Right lobe of liver (tissue), 6 donors: ENCODE measurements around the gene STX11. TPM values are rescaled to one million over a fixed set of nuclear protein-coding genes. Genes with fewer than 3 reads are reported as not detected.

ENCODE experiments used
- ATAC-seq, 4 donors: fragments of 200-7000 bp; cut with Tn5 transposase; one replicate each; pipeline ENCODE4 v1.9.1; 2020; ENCODE audit warnings: mild to moderate bottlenecking in 4 of 4, moderate library complexity in 4 of 4
- DNase-seq, 3 donors: peaks; one replicate each; pipeline ENCODE4 v3.0.0-alpha.2; 2020
- H3K27ac ChIP-seq, 3 donors: fragments of 200-600 bp; one replicate each; pipeline ENCODE4 v1.8.0; 2022
- H3K27me3 ChIP-seq, 2 donors: fragments of 200-600 bp; one replicate each; pipeline ENCODE4 v1.8.0; 2022
- H3K36me3 ChIP-seq, 4 donors: fragments of 200-600 bp; sonication (generic) in 1 of 4; one replicate each; pipeline versions ENCODE4 v1.5.1 to v1.8.0; 2017 to 2022; ENCODE audit warnings: control low read depth in 1 of 4
- H3K4me1 ChIP-seq, 4 donors: fragments of 200-600 bp; sonication (generic) in 1 of 4; one replicate each; pipeline versions ENCODE4 v1.5.1 to v1.8.0; 2017 to 2022; ENCODE audit warnings: control low read depth in 1 of 4
- H3K4me3 ChIP-seq, 3 donors: fragments of 200-600 bp; one replicate each; pipeline ENCODE4 v1.8.0; 2022
- H3K9me3 ChIP-seq, 4 donors: fragments of 200-600 bp; sonication (generic) in 1 of 4; one replicate each; pipeline versions ENCODE4 v1.5.1 to v1.8.0; 2017 to 2022; ENCODE audit warnings: control low read depth in 1 of 4
- POLR2A ChIP-seq: fragments of 450-650 bp; IDR thresholded peaks from one replicate; pipeline ENCODE4 v1.6.1; 2017; ENCODE audit warnings: antibody characterized with exemption, mild to moderate bottlenecking
- WGBS: methylation state at CpG from one replicate; pipeline ENCODE4 v1.1.6; 2018; ENCODE audit warnings: low coverage, low lambda C conversion rate; ENCODE audit not compliant: insufficient coverage; ENCODE audit errors: missing lambda C conversion rate; 5-methylcytosine and 5-hydroxymethylcytosine counted together
- intact Hi-C, 2 donors: fragments of 100-400 bp; cut with DNase I; formaldehyde crosslinking; loops; one replicate each; pipeline versions ENCODE4 v1.11.2 to v1.14.1; 2022
- total RNA-seq, 6 experiments: library from RNA; depleted of rRNA in 2 of 6; stranded (reverse); fragments of >200 nt in 2 of 6; fragmentation: NEBNext Ultra II Directional in 3 of 6; extraction: Animal tissue kit (Norgen Biotek cat#: 25700) in 3 of 6; gene quantifications; one replicate each; pipeline versions ENCODE4 v1.1.0 to v1.2.4, GENCODE V29; 2016 to 2023
- TF ChIP-seq, protein P1 (sequence below), 4 donors: fragments of 200-600 bp in 3 of 4; fragments of 450-650 bp in 1 of 4; IDR thresholded peaks; one replicate each; pipeline versions ENCODE4 v1.5.1 to v1.8.0; 2016 to 2022; ENCODE audit warnings: antibody characterized with exemption in 4 of 4, mild to moderate bottlenecking in 2 of 4
- donor health status: DM: no; HTN: yes; CAD: no.
- donor health status: DM: no; HTN: no; CAD: no.
- donor health status: DM: no; HTN: no; CAD: no.
- donor health status: DM: no; HTN: yes; CAD: no.
- donor health status: DM: no; HTN: yes; CAD: no.

STX11 gene
- total RNA-seq, 6 experiments from 2014 or later, result 0.86 to 7.4 (median 4.1) TPM

DNA sequence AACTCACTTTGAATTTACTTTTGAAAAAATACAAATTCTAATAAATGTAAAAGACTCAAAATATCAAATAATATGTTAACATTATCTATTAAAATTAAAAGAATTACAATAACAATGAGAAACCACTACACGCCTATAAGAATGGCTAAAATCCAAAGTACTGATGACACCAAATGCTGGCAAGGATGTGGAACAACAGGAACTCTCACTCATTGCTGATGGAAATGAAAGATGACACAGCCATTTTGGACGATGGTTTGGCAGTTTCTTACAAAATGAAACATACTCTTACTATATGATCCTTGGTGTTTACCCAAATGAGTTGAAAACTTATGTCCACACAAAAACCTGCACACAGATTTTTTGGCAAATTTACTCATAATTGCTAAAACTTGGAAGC is 15.6 kb upstream of the STX11 start:
- H3K9me3 ChIP-seq, result no peaks in the 10 kb centered on the region
- no peaks in the 10 kb centered on the region for H3K4me1 ChIP-seq
- H3K27ac ChIP-seq, result no peak overlapping the region
- ATAC-seq (no peak), DNase-seq (no peak)
- WGBS, result 48% methylated on average over 2 of the region's 2 CpGs
- no peaks in the 10 kb centered on the region for H3K27me3 ChIP-seq
- no peak for TF ChIP-seq POLR2A
- TF ChIP-seq, protein P1, sequence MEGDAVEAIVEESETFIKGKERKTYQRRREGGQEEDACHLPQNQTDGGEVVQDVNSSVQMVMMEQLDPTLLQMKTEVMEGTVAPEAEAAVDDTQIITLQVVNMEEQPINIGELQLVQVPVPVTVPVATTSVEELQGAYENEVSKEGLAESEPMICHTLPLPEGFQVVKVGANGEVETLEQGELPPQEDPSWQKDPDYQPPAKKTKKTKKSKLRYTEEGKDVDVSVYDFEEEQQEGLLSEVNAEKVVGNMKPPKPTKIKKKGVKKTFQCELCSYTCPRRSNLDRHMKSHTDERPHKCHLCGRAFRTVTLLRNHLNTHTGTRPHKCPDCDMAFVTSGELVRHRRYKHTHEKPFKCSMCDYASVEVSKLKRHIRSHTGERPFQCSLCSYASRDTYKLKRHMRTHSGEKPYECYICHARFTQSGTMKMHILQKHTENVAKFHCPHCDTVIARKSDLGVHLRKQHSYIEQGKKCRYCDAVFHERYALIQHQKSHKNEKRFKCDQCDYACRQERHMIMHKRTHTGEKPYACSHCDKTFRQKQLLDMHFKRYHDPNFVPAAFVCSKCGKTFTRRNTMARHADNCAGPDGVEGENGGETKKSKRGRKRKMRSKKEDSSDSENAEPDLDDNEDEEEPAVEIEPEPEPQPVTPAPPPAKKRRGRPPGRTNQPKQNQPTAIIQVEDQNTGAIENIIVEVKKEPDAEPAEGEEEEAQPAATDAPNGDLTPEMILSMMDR (IDR thresholded peaks at IDR 0.05), result no peak
- H3K36me3 ChIP-seq, result no peaks in the 10 kb centered on the region
- H3K4me3 ChIP-seq, result no peak overlapping the region
- intact Hi-C loops, result no loop called here

DNA sequence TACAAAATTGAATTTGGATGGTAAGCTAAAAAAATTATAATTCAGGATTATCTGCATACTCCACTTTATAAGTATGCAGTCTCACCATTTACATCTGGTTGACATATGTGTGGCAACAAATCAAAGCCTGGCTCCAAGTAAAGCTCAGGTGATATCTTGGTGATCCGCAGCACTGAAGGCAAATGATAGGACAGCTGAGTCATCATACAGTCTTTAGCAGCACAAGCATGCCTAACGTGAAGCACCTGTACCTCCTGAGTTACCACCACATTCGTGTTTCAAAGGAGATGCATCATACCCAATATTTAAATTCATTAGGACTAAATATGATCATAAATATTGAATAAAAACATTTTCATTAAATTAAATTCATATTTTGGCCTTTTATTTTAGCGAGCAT is 11.8 kb upstream of the STX11 start:
- intact Hi-C loops, result no loop called here
- DNase-seq, result no peak
- WGBS, result 80% methylated on average over 4 of the region's 4 CpGs

DNA sequence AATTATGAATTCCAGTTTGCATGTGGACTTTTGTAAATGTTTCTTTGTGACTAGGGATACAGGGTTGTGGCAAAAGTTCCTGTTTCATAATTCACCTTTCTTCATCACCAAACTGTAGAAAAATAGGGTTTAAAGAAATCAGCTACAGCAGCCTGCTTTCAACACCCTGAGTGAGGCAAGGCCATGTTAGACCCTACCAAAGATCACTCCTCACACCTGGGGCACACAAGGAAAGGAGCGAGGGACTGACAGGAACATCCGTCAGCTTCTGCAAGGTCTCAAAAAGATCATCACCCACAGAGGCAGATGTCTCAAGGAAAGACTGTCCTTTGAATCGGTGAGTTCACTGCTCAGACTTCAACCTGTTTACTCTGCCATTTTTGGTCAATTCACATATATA is 10.5 kb upstream of the STX11 start:
- TF ChIP-seq, protein P1 (IDR thresholded peaks at IDR 0.05), result no peak
- TF ChIP-seq POLR2A, result no peak
- H3K9me3 ChIP-seq, result no peaks in the 10 kb centered on the region
- H3K36me3 ChIP-seq, result no peaks in the 10 kb centered on the region
- H3K27ac ChIP-seq, result no peak overlapping the region
- intact Hi-C loops, result no loop called here
- no peaks in the 10 kb centered on the region for H3K27me3 ChIP-seq
- 69% methylated on average over 2 of the region's 3 CpGs for WGBS
- ATAC-seq (no peak), DNase-seq (no peak)
- H3K4me3 ChIP-seq, result no peak overlapping the region
- H3K4me1 ChIP-seq, result peaks cover 0 to 4% (median 0%) of the 10 kb centered on the region in 4 donors

More for the DNA sequence above, 11.8 kb upstream of the STX11 start:
- H3K4me3 ChIP-seq, result no peak overlapping the region
- no peak overlapping the region for H3K27ac ChIP-seq
- no peaks in the 10 kb centered on the region for H3K4me1 ChIP-seq
- no peaks in the 10 kb centered on the region for H3K27me3 ChIP-seq
- no peaks in the 10 kb centered on the region for H3K36me3 ChIP-seq
- ATAC-seq, result no peak
- no peak for TF ChIP-seq POLR2A
- TF ChIP-seq, protein P1 (IDR thresholded peaks at IDR 0.05), result no peak
- H3K9me3 ChIP-seq, result no peaks in the 10 kb centered on the region

DNA sequence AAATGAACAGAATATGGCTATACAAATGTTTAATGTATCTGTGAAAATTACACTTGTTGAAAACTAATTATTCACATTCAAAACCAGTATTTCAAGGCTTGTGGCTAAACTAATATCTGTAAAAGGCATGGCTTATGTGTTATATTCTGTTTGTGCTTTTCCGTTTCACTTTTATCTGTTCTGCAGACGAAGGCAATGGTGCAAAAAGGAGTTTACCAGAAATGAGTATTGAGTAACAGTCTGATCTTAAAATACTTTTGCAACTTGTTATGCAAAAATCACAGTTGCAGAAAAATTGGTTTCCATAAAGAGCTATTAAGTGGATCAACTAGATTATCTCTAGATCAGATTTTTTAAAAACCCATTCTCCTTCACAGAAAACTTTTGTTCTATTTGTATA is 9.4 kb upstream of the STX11 start:
- no peaks in the 10 kb centered on the region for H3K9me3 ChIP-seq
- ATAC-seq (no peak), DNase-seq (no peak)
- intact Hi-C loops, result no loop called here
- no peak overlapping the region for H3K4me3 ChIP-seq
- TF ChIP-seq, protein P1 (IDR thresholded peaks at IDR 0.05), result no peak
- TF ChIP-seq POLR2A, result no peak
- H3K27ac ChIP-seq, result no peak overlapping the region
- 56% methylated on average over 2 of the region's 2 CpGs for WGBS
- no peaks in the 10 kb centered on the region for H3K36me3 ChIP-seq
- H3K27me3 ChIP-seq, result no peaks in the 10 kb centered on the region
- H3K4me1 ChIP-seq, result peaks cover 0 to 4% (median 0%) of the 10 kb centered on the region in 4 donors

DNA sequence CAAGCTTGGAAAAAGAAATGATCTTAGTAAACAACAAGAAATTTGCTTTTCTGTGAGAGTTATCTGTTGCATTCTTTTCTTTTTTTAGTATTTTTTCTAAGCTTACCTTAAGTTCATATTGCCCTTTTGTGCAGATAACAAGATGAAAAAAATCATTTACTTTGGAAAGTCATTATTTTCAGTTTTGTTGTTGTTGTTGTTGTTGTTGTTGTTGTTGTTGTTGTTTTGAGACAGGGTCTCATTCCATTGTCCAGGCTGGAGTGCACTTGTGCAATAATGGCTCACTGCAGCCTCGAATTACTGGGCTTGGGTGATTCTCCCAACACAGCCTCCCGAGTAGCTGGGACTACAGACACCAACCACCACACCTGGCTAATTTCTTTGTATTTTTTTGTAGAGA is 8.8 kb upstream of the STX11 start:
- intact Hi-C loops, result no loop called here
- no peak overlapping the region for H3K27ac ChIP-seq
- ATAC-seq, result no peak

More for the DNA sequence above, 8.8 kb upstream of the STX11 start:
- H3K9me3 ChIP-seq, result no peaks in the 10 kb centered on the region
- H3K27me3 ChIP-seq, result no peaks in the 10 kb centered on the region
- TF ChIP-seq, protein P1 (IDR thresholded peaks at IDR 0.05), result no peak
- TF ChIP-seq POLR2A, result no peak
- WGBS, result 83% methylated on average over 2 of the region's 2 CpGs
- H3K4me3 ChIP-seq, result no peak overlapping the region
- no peak for DNase-seq
- peaks cover 0 to 4% (median 0%) of the 10 kb centered on the region in 4 donors for H3K4me1 ChIP-seq
- no peaks in the 10 kb centered on the region for H3K36me3 ChIP-seq
